ENCODE results near the gene PASD1.

PASD1 gene

DNA sequence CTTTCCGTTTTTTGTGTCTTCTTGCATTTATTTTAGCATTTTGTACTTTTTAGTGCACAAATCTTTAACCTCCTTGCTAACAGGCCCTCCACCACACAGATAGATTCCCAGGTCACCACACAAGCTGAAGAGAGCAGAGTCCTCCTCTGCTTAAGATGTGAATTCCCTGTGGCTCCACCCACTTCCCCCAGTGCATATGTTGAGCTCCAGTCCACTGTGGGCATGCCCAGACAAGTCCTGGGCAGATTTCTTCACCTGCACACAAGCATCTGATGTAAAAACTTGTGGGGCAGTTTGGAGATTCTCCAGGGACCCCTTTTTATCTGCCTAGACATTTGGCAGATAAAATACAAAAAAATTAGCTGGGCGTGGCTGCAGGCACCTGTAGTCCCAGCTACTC is 19.8 kb upstream of the PASD1 start:
- TF ChIP-seq TAF1 (IDR thresholded peaks at IDR 0.05; ENCODE audit: borderline replicate concordance, insufficient read depth, low read length) = no peak
- TF ChIP-seq SIN3A (IDR thresholded peaks at IDR 0.05; ENCODE audit: borderline replicate concordance, insufficient read depth, low read length) = no peak
- TF ChIP-seq REST (IDR thresholded peaks at IDR 0.05; ENCODE audit: insufficient read depth in 1 of 2, low read depth in 2 of 2, low read length in 2 of 2) = no peak
- no peak for TF ChIP-seq POLR2AphosphoS5 (IDR thresholded peaks at IDR 0.05; ENCODE audit: low read depth, low read length)
- no peak for TF ChIP-seq FOXP2 (optimal IDR thresholded peaks at IDR 0.05; ENCODE audit: borderline replicate concordance, extremely low read depth, extremely low read length, insufficient read depth)

DNA sequence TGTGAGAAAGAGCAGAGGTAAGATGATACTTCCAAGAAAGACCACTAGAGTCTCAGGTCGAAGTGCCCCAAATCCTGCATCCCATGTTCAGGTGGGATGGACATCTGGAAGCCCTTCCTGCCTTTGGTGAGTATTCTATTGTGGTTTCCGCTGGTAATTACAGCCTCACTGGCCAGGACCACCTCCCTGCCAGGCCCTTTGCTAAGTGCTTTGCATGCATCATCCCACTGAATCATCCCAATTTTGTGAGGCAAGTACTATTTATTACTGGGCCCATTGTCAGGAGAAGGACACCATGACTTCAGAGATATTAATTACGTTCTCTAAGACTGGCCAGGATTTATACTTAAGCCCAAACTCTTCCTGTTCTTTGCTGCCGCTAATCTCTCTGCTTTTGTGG is 10.7 kb upstream of the PASD1 start:
- TF ChIP-seq FOXP2 (optimal IDR thresholded peaks at IDR 0.05; ENCODE audit: borderline replicate concordance, extremely low read depth, extremely low read length, insufficient read depth) (no peak), TAF1 (IDR thresholded peaks at IDR 0.05; ENCODE audit: borderline replicate concordance, insufficient read depth, low read length) (no peak)

GRCh38 chrX:151564035-151564434 is 560 bp downstream of the PASD1 start:
- TF ChIP-seq POLR2AphosphoS5 (IDR thresholded peaks at IDR 0.05; ENCODE audit: low read depth, low read length) = no peak
- TF ChIP-seq FOXP2 (optimal IDR thresholded peaks at IDR 0.05; ENCODE audit: borderline replicate concordance, extremely low read depth, extremely low read length, insufficient read depth) = no peak
- no peak for TF ChIP-seq SIN3A (IDR thresholded peaks at IDR 0.05; ENCODE audit: borderline replicate concordance, insufficient read depth, low read length)
- TF ChIP-seq TAF1 (IDR thresholded peaks at IDR 0.05; ENCODE audit: borderline replicate concordance, insufficient read depth, low read length) = no peak
- no peak for TF ChIP-seq REST (IDR thresholded peaks at IDR 0.05; ENCODE audit: insufficient read depth in 1 of 2, low read depth in 2 of 2, low read length in 2 of 2)

GRCh38 chrX:151570561-151570960 is 7.1 kb downstream of the PASD1 start:
- TF ChIP-seq TAF1 (IDR thresholded peaks at IDR 0.05; ENCODE audit: borderline replicate concordance, insufficient read depth, low read length) (no peak), REST (IDR thresholded peaks at IDR 0.05; ENCODE audit: insufficient read depth in 1 of 2, low read depth in 2 of 2, low read length in 2 of 2) (no peak)

GRCh38 chrX:151596282-151596681 is 32.8 kb downstream of the PASD1 start:
- no peak for TF ChIP-seq SIN3A (IDR thresholded peaks at IDR 0.05; ENCODE audit: borderline replicate concordance, insufficient read depth, low read length)
- no peak for TF ChIP-seq POLR2AphosphoS5 (IDR thresholded peaks at IDR 0.05; ENCODE audit: low read depth, low read length)
- no peak for TF ChIP-seq REST (IDR thresholded peaks at IDR 0.05; ENCODE audit: insufficient read depth in 1 of 2, low read depth in 2 of 2, low read length in 2 of 2)
- TF ChIP-seq TAF1 (IDR thresholded peaks at IDR 0.05; ENCODE audit: borderline replicate concordance, insufficient read depth, low read length) = no peak
- TF ChIP-seq FOXP2 (optimal IDR thresholded peaks at IDR 0.05; ENCODE audit: borderline replicate concordance, extremely low read depth, extremely low read length, insufficient read depth) = no peak
